Liver (tissue), 9 donors: ENCODE data around the gene FAM174A. TPM values are rescaled to one million over a fixed set of nuclear protein-coding genes. Genes with fewer than 3 reads are reported as not detected.

Source experiments
- DNase-seq: peaks from one replicate; pipeline ENCODE4 v3.0.0-alpha.2; 2017; ENCODE audit warnings: low spot score
- H3K27ac ChIP-seq, 2 donors: one replicate each; pipeline ENCODE4 v1.7.0; 2013; ENCODE audit warnings: inconsistent platforms in 2 of 2, low read length in 2 of 2, control low read depth in 1 of 2, low read depth in 1 of 2, mild to moderate bottlenecking in 1 of 2
- H3K27me3 ChIP-seq, 4 donors: one replicate each; pipeline versions ENCODE4 v1.6.1 to v1.7.0; 2013; ENCODE audit warnings: low read length in 3 of 4, inconsistent platforms in 1 of 4, mild to moderate bottlenecking in 1 of 4, moderate library complexity in 1 of 4; ENCODE audit not compliant: control insufficient read depth in 4 of 4, insufficient read depth in 4 of 4
- H3K36me3 ChIP-seq, 4 donors: one replicate each; pipeline versions ENCODE4 v1.6.1 to v1.7.0; 2013; ENCODE audit warnings: low read length in 3 of 4, mild to moderate bottlenecking in 3 of 4, low read depth in 1 of 4, moderate library complexity in 1 of 4; ENCODE audit not compliant: control insufficient read depth in 4 of 4, insufficient read depth in 3 of 4
- H3K4me1 ChIP-seq, 4 donors: one replicate each; pipeline versions ENCODE4 v1.6.1 to v1.7.0; 2013; ENCODE audit warnings: low read length in 3 of 4, mild to moderate bottlenecking in 3 of 4, moderate library complexity in 1 of 4; ENCODE audit not compliant: control insufficient read depth in 4 of 4, insufficient read depth in 4 of 4
- H3K4me3 ChIP-seq, 3 donors: one replicate each; pipeline versions ENCODE4 v1.6.1 to v1.7.0; 2013; ENCODE audit warnings: low read length in 3 of 3, control low read depth in 1 of 3, low read depth in 1 of 3, mild to moderate bottlenecking in 1 of 3
- H3K9ac ChIP-seq, 2 donors: one replicate each; pipeline ENCODE4 v1.7.0; 2013; ENCODE audit warnings: low read length in 2 of 2, mild to moderate bottlenecking in 2 of 2, moderate library complexity in 2 of 2, control low read depth in 1 of 2, low read depth in 1 of 2
- H3K9me3 ChIP-seq, 4 donors: one replicate each; pipeline versions ENCODE4 v1.6.1 to v1.7.0; 2013; ENCODE audit warnings: low read length in 3 of 4; ENCODE audit not compliant: control insufficient read depth in 4 of 4
- FOXA1 ChIP-seq: IDR thresholded peaks from 2 replicates; pipeline ENCODE4 v1.6.1; 2016; ENCODE audit warnings: antibody characterized with exemption
- FOXA2 ChIP-seq: IDR thresholded peaks from 2 replicates; pipeline ENCODE4 v1.6.1; 2016; ENCODE audit warnings: antibody characterized with exemption
- GABPA ChIP-seq, 2 donors: IDR thresholded peaks in 1 of 2; conservative IDR thresholded peaks in 1 of 2; 2 replicates each; pipeline ENCODE4 v1.6.1; 2016; ENCODE audit warnings: antibody characterized with exemption in 2 of 2, mild to moderate bottlenecking in 1 of 2, moderate library complexity in 1 of 2
- HNF4A ChIP-seq, 2 donors: conservative IDR thresholded peaks; 2 replicates each; pipeline ENCODE4 v1.6.1; 2016; ENCODE audit warnings: antibody characterized with exemption in 2 of 2, mild to moderate bottlenecking in 2 of 2
- JUND ChIP-seq, 2 donors: IDR thresholded peaks; 2 replicates each; pipeline ENCODE4 v1.6.1; 2016; ENCODE audit warnings: antibody characterized with exemption in 2 of 2
- NR2F2 ChIP-seq: IDR thresholded peaks from 2 replicates; pipeline ENCODE4 v1.6.1; 2016; ENCODE audit warnings: antibody characterized with exemption
- RXRA ChIP-seq, 2 donors: IDR thresholded peaks; 2 replicates each; pipeline ENCODE4 v1.6.1; 2017 to 2018; ENCODE audit warnings: antibody characterized with exemption in 2 of 2, mild to moderate bottlenecking in 1 of 2
- SP1 ChIP-seq: IDR thresholded peaks from 2 replicates; pipeline ENCODE4 v1.6.1; 2018; ENCODE audit warnings: antibody characterized with exemption, mild to moderate bottlenecking
- TAF1 ChIP-seq: conservative IDR thresholded peaks from 2 replicates; pipeline ENCODE4 v1.6.1; 2016; ENCODE audit warnings: antibody characterized with exemption, mild to moderate bottlenecking
- WGBS: extraction: QIAGEN DNeasy Blood & Tissue Kit; methylation state at CpG from one replicate; pipeline ENCODE4 v1.1.7; 2013; 5-methylcytosine and 5-hydroxymethylcytosine counted together
- polyA plus RNA-seq, 2 donors: library from polyadenylated mRNA; stranded (reverse) in 1 of 2; unstranded in 1 of 2; fragments of 200-250 nt in 1 of 2; fragments of >200 nt in 1 of 2; fragmentation: Nextera tagmentation in 1 of 2; extraction: Ambion mirVana in 1 of 2; gene quantifications; one replicate each; pipeline versions ENCODE4 v1.2.1 to v1.2.3, GENCODE V29; 2013 to 2015
- total RNA-seq, 2 donors: library from RNA; depleted of rRNA; stranded (reverse); fragments of >200 nt; gene quantifications; one replicate each; pipeline ENCODE4 v1.2.3, GENCODE V29; 2014
- TF ChIP-seq, protein P1 (sequence below): IDR thresholded peaks from 2 replicates; pipeline ENCODE4 v1.6.1; 2016; ENCODE audit warnings: antibody characterized with exemption
- TF ChIP-seq, protein P2 (sequence below): IDR thresholded peaks from 2 replicates; pipeline ENCODE4 v1.6.1; 2016; ENCODE audit warnings: antibody characterized with exemption
- TF ChIP-seq, protein P3 (sequence below): IDR thresholded peaks from 2 replicates; pipeline ENCODE4 v1.6.1; 2016; ENCODE audit warnings: antibody characterized with exemption
- TF ChIP-seq, protein P4 (sequence below): IDR thresholded peaks from 2 replicates; pipeline ENCODE4 v1.6.1; 2016; ENCODE audit warnings: antibody characterized with exemption, mild to moderate bottlenecking
- TF ChIP-seq, protein P5 (sequence below): fragments of 150-350 bp; IDR thresholded peaks from 2 replicates; pipeline ENCODE4 v1.5.1; 2017; ENCODE audit warnings: improper control_type of control experiment, low read depth, low read length; ENCODE audit not compliant: missing input control
- donor health status: healthy.
- donor health status: healthy.
- donor health status: healthy.
- donor health status: healthy.
- donor health status: healthy.

The FAM174A gene
- total and polyA plus RNA-seq, 4 donors, result 8.4 to 20.4 (median 15.9) TPM

DNA sequence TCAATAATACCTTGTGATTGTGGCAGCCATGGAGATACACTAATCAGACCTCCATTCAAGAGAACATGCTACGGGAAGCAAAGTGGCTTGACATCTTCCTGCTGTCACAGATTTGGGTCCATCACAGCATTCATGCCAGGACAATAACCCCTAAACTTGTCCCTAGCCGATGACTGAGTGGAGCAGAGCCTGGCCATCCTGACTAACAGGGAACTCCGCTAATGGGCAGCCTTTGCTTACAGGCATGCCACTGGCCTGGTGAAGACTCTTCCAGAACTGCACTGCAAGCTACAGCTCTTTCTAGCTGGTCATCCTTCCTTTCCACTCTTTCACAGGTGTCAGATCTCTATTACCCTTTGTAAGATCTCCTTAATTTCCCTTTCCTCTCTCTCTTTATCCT lies 16.0 kb downstream of the FAM174A start:
- H3K9ac ChIP-seq, result no peak overlapping the region
- no peak for DNase-seq
- H3K27me3 ChIP-seq, result no peaks in the 10 kb centered on the region
- H3K36me3 ChIP-seq, result no peaks in the 10 kb centered on the region
- TF ChIP-seq FOXA1 (no peak), HNF4A (conservative IDR thresholded peaks at IDR 0.05) (no peak), FOXA2 (no peak), RXRA (IDR thresholded peaks at IDR 0.05) (no peak), SP1 (no peak)
- TF ChIP-seq, protein P1, sequence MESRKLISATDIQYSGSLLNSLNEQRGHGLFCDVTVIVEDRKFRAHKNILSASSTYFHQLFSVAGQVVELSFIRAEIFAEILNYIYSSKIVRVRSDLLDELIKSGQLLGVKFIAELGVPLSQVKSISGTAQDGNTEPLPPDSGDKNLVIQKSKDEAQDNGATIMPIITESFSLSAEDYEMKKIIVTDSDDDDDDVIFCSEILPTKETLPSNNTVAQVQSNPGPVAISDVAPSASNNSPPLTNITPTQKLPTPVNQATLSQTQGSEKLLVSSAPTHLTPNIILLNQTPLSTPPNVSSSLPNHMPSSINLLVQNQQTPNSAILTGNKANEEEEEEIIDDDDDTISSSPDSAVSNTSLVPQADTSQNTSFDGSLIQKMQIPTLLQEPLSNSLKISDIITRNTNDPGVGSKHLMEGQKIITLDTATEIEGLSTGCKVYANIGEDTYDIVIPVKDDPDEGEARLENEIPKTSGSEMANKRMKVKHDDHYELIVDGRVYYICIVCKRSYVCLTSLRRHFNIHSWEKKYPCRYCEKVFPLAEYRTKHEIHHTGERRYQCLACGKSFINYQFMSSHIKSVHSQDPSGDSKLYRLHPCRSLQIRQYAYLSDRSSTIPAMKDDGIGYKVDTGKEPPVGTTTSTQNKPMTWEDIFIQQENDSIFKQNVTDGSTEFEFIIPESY, result no peak
- TF ChIP-seq, protein P2, sequence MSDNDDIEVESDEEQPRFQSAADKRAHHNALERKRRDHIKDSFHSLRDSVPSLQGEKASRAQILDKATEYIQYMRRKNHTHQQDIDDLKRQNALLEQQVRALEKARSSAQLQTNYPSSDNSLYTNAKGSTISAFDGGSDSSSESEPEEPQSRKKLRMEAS, result no peak
- TF ChIP-seq, protein P3, sequence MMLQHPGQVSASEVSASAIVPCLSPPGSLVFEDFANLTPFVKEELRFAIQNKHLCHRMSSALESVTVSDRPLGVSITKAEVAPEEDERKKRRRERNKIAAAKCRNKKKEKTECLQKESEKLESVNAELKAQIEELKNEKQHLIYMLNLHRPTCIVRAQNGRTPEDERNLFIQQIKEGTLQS, result no peak
- 92% methylated on average over 3 of the region's 3 CpGs for WGBS
- H3K9me3 ChIP-seq, result no peaks in the 10 kb centered on the region
- H3K27ac ChIP-seq, result no peak overlapping the region
- H3K4me1 ChIP-seq, result no peaks in the 10 kb centered on the region
- H3K4me3 ChIP-seq, result no peak overlapping the region

DNA sequence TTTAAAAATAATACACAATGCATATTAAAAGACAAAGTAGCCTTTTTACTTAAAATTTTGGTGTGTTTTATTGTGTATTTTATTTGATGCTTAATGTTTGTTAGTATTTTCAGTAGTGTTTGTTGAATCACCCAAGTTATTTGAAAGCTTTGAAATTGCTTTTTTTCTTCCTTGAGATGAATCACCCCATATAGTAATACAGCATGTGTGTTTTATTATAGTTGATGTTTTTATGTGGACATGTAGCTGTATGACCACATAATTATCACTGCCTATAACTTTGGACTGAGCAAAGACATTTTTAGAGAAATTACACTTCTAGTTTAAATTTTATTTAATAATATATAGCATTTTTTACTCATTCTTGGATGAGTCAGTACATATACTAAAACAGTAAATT lies 18.0 kb downstream of the FAM174A start:
- Histone ChIP-seq H3K4me3 (no peak overlapping the region), H3K4me1 (no peaks in the 10 kb centered on the region), H3K9ac (no peak overlapping the region), H3K9me3 (no peaks in the 10 kb centered on the region), H3K27me3 (no peaks in the 10 kb centered on the region), H3K27ac (no peak overlapping the region), H3K36me3 (no peaks in the 10 kb centered on the region)
- DNase-seq, result no peak
- TF ChIP-seq TAF1, result no peak
- TF ChIP-seq, protein P3, result no peak
- no peak for TF ChIP-seq JUND (IDR thresholded peaks at IDR 0.05)
- no peak for TF ChIP-seq FOXA1
- TF ChIP-seq NR2F2, result no peak
- no peak for TF ChIP-seq FOXA2
- TF ChIP-seq GABPA (IDR thresholded peaks at IDR 0.05 in 1 of 2, conservative IDR thresholded peaks at IDR 0.05 in 1 of 2), result no peak

DNA sequence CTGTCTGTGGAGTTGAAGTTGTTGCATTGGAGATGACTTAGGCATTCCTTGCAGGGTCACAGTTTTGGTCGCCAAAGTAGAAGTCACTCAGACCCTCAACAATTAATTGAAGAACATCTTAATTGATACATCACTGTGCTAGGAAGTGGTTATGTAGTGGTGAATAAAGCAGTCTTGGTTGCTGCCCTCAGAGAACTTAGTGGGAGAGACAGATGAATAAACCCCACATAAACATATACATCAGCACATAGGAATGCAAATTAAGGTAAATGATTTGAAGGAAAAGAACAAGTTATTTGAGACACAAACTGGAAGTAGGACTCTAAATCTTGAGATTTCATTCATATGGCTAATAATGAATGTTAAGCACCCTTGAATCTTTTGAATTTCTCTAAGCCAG lies 25.7 kb downstream of the FAM174A start:
- no peaks in the 10 kb centered on the region for H3K9me3 ChIP-seq
- no peak overlapping the region for H3K4me3 ChIP-seq
- H3K9ac ChIP-seq, result no peak overlapping the region
- WGBS, result 95% methylated on average over 1 of the region's 1 CpG
- no peaks in the 10 kb centered on the region for H3K27me3 ChIP-seq
- H3K4me1 ChIP-seq, result no peaks in the 10 kb centered on the region
- H3K27ac ChIP-seq, result no peak overlapping the region
- TF ChIP-seq, protein P1, result no peak
- TF ChIP-seq, protein P4, sequence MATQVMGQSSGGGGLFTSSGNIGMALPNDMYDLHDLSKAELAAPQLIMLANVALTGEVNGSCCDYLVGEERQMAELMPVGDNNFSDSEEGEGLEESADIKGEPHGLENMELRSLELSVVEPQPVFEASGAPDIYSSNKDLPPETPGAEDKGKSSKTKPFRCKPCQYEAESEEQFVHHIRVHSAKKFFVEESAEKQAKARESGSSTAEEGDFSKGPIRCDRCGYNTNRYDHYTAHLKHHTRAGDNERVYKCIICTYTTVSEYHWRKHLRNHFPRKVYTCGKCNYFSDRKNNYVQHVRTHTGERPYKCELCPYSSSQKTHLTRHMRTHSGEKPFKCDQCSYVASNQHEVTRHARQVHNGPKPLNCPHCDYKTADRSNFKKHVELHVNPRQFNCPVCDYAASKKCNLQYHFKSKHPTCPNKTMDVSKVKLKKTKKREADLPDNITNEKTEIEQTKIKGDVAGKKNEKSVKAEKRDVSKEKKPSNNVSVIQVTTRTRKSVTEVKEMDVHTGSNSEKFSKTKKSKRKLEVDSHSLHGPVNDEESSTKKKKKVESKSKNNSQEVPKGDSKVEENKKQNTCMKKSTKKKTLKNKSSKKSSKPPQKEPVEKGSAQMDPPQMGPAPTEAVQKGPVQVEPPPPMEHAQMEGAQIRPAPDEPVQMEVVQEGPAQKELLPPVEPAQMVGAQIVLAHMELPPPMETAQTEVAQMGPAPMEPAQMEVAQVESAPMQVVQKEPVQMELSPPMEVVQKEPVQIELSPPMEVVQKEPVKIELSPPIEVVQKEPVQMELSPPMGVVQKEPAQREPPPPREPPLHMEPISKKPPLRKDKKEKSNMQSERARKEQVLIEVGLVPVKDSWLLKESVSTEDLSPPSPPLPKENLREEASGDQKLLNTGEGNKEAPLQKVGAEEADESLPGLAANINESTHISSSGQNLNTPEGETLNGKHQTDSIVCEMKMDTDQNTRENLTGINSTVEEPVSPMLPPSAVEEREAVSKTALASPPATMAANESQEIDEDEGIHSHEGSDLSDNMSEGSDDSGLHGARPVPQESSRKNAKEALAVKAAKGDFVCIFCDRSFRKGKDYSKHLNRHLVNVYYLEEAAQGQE, result no peak
- TF ChIP-seq HNF4A (conservative IDR thresholded peaks at IDR 0.05) (no peak), GABPA (IDR thresholded peaks at IDR 0.05 in 1 of 2, conservative IDR thresholded peaks at IDR 0.05 in 1 of 2) (no peak)
- TF ChIP-seq, protein P5, sequence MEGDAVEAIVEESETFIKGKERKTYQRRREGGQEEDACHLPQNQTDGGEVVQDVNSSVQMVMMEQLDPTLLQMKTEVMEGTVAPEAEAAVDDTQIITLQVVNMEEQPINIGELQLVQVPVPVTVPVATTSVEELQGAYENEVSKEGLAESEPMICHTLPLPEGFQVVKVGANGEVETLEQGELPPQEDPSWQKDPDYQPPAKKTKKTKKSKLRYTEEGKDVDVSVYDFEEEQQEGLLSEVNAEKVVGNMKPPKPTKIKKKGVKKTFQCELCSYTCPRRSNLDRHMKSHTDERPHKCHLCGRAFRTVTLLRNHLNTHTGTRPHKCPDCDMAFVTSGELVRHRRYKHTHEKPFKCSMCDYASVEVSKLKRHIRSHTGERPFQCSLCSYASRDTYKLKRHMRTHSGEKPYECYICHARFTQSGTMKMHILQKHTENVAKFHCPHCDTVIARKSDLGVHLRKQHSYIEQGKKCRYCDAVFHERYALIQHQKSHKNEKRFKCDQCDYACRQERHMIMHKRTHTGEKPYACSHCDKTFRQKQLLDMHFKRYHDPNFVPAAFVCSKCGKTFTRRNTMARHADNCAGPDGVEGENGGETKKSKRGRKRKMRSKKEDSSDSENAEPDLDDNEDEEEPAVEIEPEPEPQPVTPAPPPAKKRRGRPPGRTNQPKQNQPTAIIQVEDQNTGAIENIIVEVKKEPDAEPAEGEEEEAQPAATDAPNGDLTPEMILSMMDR, result no peak
- no peak for DNase-seq
- peaks cover 0 to 5% (median 4%) of the 10 kb centered on the region in 4 donors for H3K36me3 ChIP-seq
